Occipital lobe (tissue), 2 donors: Measurements from ENCODE around the gene FASTKD3. TPM values are rescaled to one million over a fixed set of nuclear protein-coding genes. Genes with fewer than 3 reads are reported as not detected.

Experiments used
- DNase-seq: peaks from one replicate; lab custom pipeline; 2025; lab: John Stamatoyannopoulos, UW
- total RNA-seq: library from RNA; depleted of rRNA; stranded (reverse); fragments of >200 nt; gene quantifications from one replicate; pipeline ENCODE4 v1.2.3, GENCODE V29; 2014

The FASTKD3 gene
- total RNA-seq, 1 donor from 2014 or later = 21.4 TPM

DNA sequence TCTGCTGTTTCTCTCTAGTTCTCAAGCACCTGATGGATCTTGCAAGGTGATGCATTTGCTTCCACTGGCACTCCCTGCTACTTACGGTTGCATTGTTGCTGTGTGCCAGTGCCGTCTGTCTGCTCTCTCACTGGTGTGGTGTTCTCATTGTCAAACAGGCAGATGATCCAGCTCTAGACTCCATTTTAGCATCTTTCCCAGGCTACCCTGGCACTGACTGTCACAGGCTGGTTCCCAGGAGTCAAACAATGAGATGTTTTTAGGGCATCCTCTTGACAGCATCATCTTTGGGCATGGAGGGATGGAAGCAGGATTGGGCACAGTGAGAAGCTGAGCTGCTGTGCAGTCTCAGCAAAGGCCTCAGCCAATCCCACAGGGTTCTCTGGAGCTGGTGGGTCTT, 13.0 kb upstream of the FASTKD3 start:
- no peak for DNase-seq

DNA sequence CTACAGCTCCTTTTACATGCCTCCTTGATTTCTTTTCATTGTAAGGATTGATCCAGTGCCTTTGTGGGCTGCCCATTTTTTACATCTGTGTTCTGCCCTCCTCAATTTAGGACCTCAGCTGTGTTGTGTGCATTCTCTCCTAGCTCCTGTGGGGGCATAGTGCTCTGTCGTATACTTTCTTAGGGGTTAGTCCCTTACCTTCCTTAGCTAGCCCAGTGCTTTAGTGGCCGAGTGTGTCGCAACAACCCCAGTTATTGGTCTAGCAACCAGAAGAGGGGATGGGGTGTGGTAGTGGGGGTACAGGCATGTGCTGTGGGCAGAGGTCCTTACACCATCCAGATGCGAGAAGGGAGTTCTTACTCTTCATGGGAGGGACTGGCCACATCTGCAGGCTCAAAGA, 12.3 kb upstream of the FASTKD3 start:
- no peak for DNase-seq

DNA sequence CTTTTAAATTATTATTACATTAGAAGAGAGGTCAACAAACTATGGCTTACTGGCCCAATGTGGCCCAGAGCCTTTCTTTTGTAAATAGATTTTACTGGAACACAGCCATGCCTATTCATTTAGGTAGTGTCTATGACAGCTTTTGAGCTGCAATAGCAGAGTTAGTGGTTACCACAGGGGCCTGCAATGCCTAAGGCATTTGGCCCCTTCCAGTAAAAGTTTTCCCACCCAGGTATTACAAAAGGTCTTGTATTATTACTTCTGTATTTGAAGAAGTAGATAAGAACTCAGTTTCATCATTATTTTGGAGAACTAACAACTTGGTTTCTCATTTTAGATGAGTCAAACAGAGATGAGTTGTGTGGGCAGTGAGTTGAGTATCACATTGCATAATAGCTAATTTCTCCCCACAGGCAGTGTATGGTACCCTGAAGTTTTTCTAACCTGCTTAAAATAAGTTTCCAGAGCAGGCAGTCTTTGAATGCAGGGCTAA, 9.6 kb upstream of the FASTKD3 start:
- DNase-seq = no peak

DNA sequence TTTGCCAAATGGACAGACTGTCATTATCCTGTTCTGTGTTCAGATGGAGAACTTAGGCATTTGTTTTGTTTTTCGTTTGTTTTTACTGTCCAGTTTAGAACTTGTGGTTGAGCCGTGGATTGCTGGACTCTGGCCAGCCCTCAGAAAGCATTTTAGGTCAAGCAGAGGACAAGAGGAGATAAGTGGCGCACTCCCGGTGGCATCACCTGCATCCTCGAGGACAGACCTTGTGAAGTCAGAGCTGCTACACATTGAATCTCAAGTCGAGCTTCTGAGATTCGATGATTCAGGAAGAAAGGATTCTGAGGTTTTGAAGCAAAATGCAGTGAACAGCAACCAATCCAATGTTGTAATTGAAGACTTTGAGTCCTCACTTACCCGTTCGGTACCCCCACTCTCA, 9.0 kb upstream of the FASTKD3 start:
- DNase-seq = no peak

DNA sequence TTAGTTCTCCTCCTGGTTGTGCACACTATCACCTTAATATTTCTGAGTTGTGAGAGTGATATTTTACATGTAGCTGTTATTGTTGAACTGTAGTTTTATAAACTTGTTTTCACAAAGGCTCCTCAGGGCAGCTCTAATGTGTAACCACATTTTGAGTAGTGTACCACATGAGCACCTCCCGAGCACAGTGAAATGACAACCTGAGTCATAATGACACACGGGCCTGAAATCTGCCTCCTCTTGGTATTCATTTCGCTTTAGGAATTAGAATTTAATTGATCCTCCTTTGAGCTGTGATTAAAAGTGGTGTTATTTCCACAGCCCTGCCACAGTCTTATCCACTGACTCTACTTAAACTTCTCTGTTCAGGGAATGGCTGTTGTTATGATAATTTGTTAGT, 8.0 kb upstream of the FASTKD3 start:
- no peak for DNase-seq

DNA sequence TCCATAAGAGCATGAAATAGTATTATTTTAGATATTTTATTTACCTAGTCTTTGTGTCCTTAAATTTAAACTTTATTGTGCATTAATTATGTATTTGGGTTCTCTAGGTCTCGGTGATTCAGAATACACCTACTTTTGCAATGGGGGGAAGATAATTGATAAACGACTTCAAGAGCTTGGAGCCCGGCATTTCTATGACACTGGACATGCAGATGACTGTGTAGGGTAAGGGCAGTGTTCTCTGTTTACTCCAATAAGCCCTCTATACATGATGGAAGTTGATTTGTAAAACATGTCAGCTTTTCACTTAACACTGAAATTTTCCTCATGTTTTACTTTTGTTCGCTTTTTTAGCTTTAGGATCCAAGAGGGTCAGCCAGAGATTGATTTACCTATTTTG, 6.3 kb upstream of the FASTKD3 start:
- DNase-seq = no peak

DNA sequence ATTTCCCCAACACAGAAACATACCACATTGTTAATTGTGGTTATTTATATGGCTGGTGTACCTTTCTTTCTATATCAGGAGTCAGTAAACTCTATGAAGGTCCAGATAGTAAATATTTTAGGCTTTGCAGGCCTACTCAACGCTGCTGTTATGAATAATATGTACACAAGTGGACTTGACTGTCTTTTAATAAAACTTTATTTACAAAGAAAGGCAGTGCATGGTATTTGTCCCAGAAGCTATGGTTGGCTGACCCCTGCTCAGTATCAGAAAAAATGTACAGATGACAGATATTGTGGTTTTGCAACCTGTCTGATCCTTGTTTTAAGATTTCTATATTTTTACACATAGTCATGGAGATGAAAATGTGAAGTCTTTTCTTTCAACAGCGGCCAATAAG, 5.8 kb upstream of the FASTKD3 start:
- no peak for DNase-seq

DNA sequence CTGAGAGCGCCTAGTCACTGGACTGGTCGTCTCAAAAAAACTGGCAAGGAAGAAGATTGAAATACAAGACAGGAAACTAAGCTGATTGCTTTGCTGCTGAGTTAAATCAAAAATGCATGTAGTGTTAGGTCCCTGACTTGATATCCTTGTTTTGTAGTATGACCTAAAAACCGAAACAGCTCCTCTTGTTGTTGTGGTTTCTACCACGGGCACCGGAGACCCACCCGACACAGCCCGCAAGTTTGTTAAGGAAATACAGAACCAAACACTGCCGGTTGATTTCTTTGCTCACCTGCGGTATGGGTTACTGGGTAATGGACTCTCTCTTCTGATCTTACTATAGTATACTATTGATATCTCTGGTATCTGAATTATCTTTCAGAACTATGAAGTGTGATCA, 4.4 kb upstream of the FASTKD3 start:
- no peak for DNase-seq

DNA sequence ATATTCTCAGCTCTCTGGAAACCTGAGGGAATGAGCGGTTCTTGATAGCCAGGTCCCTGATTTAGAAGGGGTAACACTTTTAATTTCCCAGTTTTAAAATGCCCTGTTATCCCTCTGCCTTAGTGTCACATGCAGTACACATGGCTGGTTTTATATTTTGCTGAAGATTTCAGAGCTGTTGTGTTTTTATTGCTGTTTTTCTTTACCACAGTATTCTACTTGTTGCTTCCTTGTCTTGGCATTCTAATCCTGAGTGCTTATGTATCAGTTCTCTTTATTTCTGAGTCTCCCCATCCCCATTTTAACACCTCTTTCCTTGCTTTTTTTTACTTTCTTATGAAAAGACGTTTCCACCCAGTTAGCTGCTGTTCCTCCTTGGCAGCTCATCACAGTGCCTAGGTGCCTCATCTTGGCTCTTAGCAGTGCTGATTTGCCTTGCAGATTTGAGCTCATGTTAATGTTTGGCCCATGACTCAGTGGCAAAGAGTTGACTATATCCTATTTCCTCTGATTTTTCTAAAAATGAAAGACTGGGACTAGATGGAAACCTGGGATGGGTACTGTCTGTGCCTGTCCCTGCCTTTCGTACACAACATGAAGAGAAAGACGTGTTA, 3.8 kb upstream of the FASTKD3 start:
- DNase-seq = no peak

DNA sequence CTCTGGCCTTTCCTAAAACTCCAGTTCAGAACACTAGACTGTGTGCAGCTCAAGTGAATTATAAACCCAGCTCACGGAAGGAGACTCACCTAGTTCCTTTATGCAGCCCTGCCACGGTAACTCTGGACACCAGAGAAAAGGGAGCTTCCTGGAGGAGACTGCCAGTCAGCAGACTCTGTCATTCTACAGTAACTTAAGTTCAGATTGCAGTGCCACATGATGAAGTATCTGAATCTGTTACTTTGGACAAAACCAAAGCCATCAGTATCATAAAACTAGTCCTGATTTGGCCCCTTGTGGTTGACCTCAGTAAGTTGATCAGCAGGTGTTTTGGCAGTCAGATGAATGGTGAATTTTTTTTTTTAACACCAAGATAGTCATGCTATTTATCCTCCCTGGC, 2.8 kb upstream of the FASTKD3 start:
- DNase-seq = no peak

DNA sequence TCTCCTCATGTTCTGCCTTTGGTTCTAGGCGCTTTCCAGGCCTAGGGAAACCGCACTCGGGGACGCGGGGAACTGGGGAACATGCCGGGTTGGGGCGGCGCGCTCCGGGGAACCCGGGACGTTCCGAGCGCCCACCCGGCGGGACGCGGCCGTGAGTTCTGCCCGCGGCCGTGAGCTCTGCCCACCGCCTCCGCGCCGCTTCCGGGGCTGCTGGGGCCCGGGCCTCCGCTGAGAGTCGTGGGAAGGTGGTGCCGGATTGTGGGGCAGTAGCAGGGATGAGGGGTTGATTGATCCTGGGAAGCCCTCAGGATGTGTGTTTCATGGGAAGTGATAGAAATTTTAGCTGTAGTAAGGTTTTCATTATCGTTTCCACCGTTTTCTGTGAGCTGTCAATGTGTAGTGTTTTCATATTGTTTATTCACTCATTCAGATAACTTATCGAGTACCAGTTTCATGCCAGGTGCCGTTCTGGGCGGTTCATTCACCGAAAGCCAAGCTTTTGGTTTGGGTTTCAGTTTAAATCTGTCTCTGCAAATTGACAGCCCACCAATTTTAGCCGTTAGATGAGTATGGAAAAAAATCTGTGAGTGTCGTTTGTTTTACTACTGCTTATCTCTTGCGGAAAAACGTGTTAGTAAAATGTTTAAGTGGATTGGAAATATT, 774 bp upstream of the FASTKD3 start:
- DNase-seq = no peak

DNA sequence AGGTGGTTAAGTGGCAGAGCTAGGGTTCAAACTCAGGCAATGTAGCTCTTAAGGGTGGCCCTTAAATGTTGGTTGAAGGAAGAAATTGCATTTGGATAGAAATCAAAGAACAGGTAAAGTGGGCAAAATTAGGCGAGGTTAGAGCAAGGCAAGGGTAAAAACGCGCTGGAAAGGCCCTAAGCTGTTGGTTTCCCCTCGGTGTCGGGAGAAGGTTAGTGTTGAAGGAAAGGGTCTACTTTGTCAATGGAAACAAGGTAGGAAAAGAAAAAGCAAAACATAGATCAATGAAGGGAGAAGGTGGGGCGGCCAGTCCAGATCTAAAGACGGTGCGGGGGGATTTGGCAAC, 431 bp downstream of the FASTKD3 start:
- no peak for DNase-seq

DNA sequence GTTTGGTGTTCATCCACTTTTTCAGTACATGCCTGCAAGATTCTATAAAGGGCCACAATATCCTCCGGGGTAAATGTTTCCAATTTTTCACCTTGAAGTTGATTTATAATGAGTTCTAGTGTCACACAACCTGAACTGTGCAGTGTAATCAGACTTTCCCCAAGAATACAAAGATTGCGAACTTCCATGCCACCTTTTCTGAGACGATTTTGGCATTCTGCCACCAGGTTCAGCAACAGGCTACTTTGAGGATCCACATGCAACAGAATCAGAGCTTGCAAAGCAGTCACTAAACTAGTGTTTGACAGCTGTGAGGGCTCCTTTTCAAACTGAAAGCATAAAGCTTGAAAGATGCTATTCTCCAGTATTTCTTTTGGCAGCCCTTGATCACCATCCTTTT, 1.6 kb downstream of the FASTKD3 start:
- no peak for DNase-seq

DNA sequence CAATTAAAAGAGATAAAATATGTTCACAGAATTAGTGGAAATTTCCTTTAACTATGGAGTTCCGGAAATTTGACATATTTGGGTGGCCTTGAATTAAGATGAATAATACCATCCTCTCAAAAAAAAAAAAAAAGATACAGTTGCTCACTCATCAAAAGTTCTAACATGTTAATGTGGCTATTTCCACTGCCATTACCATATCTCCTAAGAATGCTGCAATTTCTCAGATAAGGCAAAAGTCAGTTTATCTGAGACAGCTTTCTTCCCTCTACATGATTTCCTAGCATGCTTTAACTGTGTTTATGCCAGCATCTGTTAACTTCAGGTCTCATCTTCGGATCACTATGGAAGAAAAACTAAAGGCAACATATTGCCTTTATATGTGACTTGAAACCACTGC, 2.6 kb downstream of the FASTKD3 start:
- DNase-seq = no peak

DNA sequence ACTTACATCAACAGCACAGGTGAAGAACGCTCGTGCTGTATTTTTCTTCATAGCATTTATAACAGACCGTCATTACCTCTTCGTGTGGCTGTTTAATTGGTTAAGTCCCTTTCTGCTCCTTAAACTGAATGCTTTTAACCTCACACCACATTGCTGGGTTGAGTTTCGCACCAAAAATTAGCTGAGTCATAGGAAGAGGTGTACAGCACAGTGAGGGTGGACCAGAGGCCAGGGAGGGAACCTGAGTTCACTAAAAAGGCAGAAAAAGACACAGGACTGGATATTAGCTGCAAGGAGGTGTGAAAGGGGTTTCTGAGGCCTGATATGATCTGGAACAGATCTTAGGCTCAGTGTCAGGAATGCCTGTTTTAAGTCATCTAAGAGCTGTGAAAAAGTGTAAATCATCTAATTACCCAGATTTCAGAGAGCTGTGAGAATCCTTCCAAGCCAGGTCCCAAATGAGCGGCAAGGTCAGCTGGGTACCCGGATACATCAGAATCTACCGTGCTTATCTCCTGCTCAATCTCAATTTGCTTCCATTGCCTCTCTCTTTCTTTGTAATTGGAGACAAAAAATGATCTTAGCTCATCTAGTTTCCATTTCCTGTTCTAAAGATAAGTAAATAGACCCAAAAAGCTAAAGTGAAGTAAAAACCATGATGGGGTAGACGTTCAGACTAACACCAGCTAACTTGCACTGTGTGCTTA, 10.8 kb downstream of the FASTKD3 start:
- no peak for DNase-seq

DNA sequence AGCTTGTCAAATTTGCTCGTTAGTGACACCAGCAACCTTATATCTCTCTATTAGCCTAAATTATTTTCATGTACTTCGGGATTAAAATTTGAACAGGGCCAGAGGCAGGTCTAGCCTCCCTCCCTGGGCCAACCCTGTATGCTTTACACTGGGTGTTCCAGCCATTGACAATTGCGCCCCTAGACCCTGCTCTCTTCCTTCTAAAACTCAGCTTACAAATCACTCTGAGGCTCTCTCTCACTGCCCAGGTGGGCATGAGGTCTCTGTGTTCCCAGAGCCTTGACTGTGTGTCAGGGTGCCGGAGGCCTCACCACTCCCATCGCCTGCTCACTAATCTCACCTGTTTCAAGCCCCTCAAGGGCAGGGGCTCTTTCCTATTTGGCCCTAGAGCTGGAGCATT, 11.5 kb downstream of the FASTKD3 start:
- DNase-seq = no peak

DNA sequence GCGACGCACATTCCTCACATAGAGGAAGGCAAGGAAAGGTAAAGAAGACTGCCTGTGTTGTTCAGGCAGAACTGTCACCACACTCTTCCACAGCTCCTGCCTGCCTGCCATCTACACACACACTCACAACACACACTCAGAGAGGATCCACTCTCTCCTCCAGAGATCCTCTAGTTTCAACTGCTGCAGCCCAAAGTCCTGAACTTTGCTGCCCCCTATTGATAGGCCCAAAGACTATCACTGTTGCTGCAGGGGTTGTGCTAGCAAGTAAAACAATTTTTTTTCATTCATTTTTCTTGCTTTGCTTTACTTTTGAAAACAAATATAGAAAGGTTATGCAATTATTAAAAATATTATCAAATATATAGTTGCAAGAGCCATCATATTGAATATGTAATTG, 12.0 kb downstream of the FASTKD3 start:
- DNase-seq = peak; percentile 42

DNA sequence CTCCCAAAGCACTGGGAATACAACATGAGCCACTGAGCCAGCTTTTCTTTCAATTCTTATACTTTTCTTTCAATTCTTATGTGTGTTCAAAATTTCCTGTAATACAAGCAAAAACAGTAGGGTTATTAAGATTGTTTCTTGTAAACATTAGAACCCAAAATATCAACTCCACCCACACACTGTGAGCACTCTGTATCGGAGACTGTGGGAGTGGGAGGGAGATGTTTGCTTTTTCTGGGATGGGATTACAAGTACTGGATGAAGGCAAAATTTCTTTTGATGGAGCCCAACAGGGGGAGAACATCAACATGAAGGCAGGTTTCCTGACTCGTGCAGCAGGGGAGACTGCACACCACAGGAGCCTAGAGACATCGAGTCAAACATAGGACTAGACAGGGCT, 13.2 kb downstream of the FASTKD3 start:
- no peak for DNase-seq

DNA sequence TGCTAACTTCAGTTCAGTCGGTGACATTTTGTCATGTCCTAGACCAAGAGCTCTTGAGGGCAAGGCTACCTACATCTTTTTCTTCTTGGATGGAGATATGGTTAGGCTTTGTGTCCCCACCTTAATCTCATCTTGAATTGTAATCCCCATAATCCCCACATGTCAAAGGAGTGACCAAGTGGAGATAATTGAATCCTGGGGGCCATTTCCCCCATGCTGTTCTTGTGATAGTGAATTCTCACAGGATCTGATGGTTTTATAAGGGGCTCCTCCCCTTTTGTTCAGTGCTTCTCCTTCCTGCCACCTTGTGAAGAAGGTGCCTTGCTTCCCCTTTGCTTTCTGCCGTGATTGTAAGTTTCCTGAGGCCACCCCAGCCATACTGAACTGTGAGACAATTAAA, 15.8 kb downstream of the FASTKD3 start:
- DNase-seq = no peak

DNA sequence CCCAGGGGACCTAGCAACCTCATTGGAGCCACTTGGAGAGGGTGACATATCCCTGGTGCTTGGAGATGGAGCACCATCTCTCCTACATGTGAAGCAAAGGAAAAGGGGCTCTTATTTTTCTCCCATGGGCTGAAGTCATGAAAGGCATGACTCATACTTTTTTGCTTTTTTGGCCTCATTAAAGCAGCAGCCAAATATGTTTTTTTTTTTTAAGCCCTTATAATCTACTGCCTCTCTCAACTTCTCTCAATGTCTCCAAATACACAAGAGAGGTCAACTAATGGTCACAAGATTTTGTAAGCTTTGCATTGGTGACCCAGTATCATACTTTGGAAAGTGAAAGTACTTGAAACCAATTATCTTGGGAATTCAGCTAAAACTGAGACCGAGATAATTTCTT, 16.3 kb downstream of the FASTKD3 start:
- no peak for DNase-seq

DNA sequence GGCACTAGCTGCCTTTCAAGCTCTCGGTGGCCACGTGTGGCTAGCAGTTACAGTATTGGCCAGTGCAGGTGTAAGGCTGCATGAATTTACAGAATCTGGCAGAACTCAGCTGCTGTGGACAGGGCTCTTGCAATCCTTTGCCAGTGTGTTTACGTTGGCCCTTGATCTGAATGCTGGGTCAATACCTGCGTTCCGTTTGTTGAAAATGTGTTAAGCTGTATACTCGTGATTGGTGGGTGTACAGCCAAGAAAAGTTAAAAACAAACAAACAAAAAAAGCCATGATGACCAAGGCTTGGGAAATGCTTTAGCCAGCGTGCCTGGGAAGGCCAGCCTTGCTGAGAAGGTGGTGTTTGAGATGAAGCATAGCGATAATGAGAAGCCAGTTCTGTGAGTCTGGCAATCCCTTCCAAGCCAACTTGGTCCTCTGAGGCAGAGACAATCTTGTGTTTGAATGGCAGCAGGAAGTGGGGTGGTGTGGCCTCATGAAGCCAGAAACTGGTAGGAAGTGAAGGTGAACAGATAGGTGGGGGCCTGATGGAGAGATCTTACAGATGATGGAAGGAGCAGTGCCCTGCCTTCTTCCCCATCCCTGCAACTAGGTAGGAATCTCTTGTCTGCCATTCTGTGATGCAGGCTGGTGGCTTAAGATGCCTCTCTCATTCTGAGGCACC, 17.1 kb downstream of the FASTKD3 start:
- no peak for DNase-seq

DNA sequence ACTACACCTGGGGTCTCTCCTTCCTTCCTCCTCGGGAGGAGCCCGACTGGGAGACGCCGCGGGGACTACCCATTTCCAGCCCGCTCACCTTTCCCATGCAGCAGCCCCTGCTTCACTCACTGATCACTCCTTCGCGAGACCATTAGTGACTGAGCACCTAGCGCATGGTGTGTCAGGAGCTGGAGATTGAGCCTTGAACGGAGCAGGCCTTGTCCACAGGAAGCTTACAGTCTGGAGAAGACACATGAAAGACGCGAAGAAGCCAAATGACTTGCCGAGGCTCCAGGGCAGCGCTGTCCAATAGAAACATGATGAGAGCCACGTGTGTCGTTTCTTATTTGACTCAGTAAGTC, 17.6 kb downstream of the FASTKD3 start:
- DNase-seq = no peak
